G401.6 (cell line): ENCODE data around the gene BANF2.

Experiments used
- FAIRE-seq: peaks from 2 replicates; lab custom pipeline; 2012; peaks lifted over from hg19 to GRCh38; lab: Jason Lieb, UNC

Gene BANF2

GRCh38 chr20:17710379-17711266 lies 10.9 kb downstream of the BANF2 start:
- FAIRE-seq: no peak

GRCh38 chr20:17711267-17711627 lies 11.5 kb downstream of the BANF2 start:
- no peak for FAIRE-seq

DNA sequence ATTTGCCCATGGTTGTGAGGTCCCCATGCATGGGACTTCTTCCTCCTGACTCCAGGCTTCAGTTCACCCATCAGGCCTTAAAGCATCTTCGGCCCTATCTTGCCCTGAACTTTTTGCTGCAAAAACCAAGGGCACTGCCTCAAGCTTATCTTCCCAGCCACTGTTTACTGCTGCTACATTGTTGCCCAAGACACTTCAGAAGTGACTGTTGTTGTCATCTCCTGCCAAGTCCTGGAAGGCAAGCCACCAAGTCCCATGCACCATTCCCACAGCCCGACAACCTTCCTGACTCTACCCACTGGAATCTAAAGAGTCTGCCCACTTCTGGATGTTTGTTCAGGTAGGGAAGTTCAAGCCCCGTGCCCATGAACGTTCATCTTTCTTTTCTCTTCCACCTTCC lies 12.4 kb downstream of the BANF2 start:
- no peak for FAIRE-seq

GRCh38 chr20:17712708-17713107 lies 12.9 kb downstream of the BANF2 start:
- FAIRE-seq: no peak

DNA sequence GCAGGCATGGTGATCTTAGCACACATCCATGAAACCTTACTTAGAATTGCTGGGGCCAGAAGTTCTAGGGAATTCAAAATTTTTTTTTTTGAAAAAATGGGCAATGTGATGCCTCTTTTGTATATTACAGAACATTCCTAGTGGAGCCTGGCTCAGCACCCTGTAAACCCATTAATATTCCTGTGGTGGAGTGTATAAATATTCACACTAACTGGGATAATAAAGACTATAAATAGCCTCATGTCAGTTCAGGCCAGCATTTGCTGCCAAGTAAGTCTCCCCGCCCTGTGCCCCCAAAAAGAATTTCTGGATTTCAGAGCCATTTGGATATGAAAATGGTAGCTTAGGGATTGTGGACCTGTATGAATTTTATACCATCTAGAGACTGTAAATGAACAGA lies 14.8 kb downstream of the BANF2 start:
- FAIRE-seq: no peak

- no peak for FAIRE-seq
Measured at GRCh38 chr20:17715075-17715474, 15.3 kb downstream of the BANF2 start.

- no peak for FAIRE-seq
Measured at GRCh38 chr20:17716331-17716730, 16.6 kb downstream of the BANF2 start.

DNA sequence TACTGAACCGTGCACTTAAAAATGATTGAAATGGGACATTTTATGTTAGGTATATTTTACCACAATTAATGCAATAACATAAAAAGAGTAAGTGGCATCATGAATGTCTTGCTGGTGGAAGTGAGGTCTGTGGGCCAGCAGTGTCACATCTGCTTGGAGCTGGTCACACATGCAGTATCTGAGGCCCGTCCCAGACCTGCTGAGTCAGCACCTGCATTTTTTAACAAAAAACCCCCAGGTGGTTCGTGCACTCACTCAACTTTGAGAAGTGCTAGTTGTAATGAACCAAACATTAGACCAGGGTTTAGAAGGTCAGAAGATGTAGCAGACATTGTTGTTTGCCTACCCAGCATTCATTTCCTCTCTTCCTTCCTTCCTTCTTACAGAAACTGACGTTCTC lies 21.0 kb downstream of the BANF2 start:
- no peak for FAIRE-seq

DNA sequence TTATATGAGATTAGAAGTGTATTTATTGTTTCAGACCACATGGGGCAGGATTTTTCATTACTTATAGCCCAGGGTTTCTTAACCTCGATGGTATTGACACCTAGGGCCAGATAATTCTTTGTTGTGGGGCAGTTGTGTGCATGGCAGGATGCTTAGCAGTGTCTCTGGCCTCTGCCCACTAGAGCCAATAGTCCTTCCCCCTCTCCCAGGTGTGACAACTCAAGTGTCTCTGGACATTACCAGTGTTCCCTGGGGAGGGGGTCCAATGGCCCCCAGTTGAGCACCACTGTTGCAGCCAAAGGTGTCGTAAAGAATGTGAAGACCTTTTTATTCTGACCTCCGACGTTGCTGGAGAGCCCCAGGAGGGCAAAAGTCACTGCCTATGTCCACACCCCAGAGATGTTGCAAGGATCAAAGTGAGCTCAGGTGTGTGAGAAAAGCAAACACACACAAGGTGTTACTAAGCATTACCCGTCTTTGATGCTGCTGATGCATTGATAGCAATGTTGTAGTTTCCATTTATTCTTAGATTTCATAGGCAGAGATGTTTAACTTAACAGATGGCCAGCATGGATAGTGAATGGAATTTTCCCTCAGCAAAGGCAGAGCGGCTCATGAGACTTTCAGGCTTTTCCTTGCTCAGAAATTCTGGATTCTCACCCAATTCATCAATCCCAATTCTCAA lies 22.2 kb downstream of the BANF2 start:
- no peak for FAIRE-seq

GRCh38 chr20:17722493-17723300 lies 22.9 kb downstream of the BANF2 start:
- no peak for FAIRE-seq

DNA sequence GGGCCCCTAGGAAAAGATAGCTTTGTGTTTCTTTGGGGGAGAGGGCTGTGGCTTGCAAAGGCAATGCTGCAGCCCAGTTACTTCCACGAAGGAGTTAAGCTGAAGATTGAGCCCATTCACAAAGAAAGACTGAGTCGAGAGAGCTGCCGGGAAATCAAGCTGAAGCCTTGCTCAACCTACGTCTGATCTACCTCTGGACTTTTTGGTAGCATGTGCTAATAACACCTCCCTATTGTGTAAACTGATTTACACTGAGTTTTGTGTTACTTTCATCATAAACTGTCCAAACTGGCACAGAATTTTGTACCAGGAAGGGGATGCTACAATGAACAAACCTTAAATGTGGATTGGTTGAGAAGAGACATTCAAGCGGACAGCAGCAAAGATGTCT lies 23.5 kb downstream of the BANF2 start:
- no peak for FAIRE-seq

DNA sequence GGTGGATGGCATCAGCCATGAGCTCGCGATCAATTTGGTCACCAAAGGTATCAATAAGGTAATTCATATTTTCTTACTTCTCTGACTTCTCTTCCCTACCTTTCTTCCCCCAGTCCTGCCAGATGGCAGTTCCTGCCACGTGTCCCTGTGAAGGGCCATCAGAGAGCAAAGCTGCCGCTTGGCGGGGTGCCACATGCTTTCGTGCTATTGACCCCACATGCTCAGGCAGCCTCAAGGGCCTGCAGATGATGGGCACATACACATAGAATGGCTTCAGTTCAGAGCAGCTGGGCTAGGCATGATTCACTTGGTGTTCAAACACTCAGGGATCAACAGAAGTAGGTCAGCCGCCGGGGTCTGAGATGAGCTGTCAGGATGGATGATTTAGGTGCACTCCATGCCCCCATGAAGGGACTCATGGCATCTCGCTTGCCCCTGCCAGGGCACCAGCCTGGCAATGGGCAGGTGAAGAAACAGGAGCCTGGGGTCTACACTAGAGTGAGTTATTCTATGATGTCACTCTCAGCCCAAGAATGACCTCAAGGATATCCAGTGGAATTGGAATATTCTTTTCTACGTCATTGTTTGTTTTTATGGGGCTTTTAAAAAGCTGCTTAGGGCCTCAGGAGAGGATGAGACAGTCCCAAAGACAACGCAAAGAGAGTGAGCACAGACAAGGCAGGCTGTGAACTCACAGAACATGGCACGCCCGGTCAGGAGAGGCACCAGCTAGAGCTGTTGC lies 25.5 kb downstream of the BANF2 start:
- FAIRE-seq: no peak

- no peak for FAIRE-seq
Measured at GRCh38 chr20:17726902-17727301, 27.1 kb downstream of the BANF2 start.

- no peak for FAIRE-seq
Measured at GRCh38 chr20:17727351-17727750, 27.6 kb downstream of the BANF2 start.

- FAIRE-seq: no peak
Measured at GRCh38 chr20:17728074-17728473, 28.3 kb downstream of the BANF2 start.

- FAIRE-seq: no peak
Measured at GRCh38 chr20:17730071-17730470, 30.3 kb downstream of the BANF2 start.

DNA sequence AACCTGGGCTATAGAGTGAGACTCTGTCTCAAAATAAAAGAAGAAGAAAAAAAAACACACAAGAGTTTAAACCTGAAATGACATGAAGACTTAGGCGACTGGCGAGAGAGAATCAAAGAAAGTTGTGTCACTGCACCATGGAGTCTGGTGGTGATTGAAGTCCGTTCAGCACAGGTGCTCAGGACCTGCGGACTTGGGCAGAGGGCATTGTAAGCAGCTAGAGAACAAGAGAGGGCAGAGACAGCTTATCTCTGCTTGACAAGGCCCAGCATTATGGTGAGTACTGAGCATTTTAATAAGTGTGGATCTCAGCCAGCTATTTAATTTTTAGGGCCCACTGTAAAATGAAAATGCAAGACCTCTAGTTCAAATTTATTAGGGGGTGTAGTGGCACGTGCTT lies 31.5 kb downstream of the BANF2 start:
- FAIRE-seq: no peak

- no peak for FAIRE-seq
Measured at GRCh38 chr20:17732907-17733521, 33.2 kb downstream of the BANF2 start.

GRCh38 chr20:17733767-17734304 lies 34.1 kb downstream of the BANF2 start:
- no peak for FAIRE-seq

DNA sequence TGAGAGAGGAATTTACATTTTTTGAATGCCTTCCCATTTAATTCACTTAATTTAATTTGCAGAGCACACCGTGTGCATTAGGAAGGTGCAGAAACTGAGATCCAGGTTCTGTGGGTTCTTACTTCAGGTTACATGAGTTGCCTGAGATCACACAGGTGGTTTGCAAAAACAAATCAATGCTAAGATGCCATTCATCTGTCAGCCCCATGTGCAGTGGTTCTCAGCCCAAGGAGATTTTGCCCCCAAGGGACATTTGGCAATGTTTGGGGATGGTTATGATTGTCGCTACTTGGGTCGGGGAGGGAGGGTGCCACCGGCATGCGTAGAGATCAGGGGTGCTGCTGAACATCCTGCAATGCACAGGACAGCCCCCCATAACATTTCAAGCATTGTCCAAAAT lies 34.6 kb downstream of the BANF2 start:
- no peak for FAIRE-seq

DNA sequence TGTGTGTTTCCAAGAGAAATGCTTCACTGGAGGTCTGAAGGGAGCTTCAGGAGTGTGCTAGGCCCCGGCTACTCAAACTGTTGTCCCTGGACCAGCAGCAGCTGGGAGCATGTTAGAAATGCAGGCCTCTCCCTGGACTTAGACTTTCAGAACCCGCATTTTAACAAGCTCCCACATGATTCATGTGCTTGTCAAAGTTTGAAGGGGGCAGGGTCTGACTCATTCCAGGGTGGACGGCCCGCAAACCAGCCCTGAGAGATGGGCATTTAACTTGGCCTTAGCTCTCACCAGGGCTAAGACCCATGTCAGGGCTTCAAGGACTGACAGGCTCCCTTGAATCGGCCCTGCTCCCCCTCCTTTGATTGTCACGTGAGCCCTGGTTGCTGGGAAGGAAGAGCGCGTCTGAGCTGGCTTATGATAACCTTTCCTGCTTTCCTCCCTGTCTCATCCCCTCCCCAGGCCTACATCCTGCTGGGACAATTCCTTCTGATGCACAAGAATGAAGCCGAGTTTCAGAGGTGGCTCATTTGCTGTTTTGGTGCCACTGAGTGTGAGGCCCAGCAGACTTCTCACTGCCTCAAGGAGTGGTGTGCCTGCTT lies 35.5 kb downstream of the BANF2 start:
- FAIRE-seq: no peak
